ENCODE results near the gene ZC3H12D.

ZC3H12D gene

DNA sequence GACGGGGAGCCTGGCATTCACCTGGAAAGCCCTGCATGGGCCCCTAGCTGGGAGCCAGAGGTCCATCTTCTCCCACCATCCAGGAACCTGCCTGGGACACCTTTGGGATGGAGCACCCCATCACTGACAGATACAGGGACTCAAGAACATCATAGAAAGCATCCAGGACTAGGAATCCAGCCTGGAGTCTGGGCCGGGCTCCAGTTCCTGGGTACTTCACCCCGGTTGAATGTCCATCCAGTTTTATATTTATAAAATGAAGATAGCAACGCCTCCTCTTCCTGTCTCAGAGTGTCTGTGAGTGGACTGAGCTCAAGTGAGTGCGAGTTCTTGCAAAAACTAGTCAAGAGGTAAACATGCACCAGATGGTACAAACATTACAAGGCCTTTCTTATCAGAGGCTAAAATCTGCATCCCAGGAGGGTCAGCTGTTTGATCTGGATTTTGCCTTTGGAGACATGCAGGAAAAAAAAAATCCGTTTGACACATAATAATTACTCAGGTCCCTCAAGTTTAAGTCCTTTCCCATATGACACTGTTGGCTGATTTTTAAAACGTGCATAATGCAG, 27.4 kb downstream of the ZC3H12D start:
- DNase-seq: peak; percentile 37

DNA sequence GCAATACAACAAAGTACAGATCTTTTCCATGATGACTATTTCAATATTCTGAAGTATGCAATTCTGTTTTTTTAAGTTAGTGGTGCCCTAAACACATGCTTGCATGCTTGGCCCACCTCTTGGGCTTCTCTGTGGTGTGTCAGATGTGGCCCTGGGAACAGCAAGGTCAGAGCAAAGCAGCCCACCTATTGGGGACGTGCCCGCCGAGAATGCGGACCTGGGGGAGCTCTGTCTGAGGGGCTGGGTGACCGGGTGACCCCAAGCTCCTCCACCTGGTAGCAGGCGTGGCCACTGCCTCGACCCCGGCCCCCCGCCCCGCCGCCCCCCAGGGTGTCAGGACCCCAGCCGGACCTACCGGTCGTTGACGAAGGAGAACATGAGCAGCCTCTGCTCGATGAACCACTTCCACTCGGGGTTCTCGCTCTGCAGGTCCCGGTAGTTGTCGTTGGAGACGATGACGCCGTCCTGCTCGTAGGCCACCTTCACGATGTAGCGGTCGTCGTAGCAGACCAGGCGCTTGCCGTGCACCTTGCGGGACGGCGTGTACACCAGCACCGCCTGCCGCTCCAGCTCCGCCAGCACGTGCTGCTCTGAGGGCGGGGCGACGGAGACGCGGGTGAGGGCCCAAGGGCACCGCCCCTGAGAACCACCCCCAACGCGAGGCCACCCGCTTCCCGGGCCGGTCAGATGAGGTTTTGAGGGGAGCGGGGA, 28.3 kb downstream of the ZC3H12D start:
- DNase-seq: no peak

DNA sequence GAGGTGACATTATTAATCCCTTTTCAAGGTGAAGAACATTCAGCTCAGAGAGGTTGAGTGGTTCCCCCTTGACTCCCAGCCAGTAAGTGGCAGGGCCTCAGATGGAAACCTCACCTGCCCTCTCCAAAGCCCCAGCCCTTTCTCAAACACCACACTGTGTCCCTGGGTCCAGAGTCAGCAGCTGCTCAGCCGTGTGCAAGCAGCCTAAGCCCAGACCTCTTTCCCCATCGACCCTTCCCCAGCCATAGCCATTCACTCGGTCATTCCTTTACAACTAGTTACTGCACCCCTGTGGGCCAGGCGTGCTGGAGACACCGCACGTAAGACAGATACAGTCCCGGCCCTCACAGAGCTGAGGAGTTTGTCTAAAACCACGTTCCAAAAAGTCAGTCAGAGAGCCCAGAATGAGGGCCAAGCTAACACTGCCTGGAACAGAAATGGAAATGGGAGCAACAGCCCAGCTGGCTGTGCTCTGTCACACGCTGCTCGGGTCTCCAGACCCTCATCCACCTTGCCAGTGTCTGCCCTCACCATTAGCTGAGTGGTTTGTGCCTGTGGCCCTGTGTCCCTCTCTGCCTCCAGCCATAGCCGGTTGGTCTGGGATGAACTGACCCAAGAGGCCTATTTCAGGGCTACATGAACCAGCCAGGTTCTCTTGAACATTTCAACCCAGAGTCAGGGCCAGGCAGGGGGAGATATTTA, 29.6 kb downstream of the ZC3H12D start:
- no peak for DNase-seq

DNA sequence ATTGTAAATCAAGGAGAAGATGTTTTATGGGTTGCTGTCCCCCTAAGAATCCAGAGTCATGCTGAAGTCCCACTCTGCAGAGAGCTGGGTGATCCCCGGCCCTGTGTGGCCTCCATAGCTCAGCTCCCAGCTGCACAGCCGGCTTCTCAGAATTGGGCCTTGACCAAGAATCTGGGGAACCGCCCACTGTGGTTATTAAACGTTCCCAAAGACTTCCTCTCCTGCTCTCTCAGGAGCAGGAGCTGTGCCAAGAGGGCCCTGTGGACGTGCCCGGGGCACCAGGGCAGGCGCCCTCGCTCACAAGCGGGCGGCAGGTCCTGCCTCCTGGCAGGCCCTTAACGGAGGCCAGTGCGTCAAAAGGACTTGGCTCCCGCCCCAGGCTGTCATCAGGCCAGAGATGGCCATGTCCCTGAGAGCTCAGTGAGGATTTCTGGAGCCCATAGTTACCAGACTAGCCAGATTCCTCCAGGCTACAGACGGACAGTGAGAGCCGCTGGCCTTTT, 30.4 kb downstream of the ZC3H12D start:
- DNase-seq: peak; percentile 77

DNA sequence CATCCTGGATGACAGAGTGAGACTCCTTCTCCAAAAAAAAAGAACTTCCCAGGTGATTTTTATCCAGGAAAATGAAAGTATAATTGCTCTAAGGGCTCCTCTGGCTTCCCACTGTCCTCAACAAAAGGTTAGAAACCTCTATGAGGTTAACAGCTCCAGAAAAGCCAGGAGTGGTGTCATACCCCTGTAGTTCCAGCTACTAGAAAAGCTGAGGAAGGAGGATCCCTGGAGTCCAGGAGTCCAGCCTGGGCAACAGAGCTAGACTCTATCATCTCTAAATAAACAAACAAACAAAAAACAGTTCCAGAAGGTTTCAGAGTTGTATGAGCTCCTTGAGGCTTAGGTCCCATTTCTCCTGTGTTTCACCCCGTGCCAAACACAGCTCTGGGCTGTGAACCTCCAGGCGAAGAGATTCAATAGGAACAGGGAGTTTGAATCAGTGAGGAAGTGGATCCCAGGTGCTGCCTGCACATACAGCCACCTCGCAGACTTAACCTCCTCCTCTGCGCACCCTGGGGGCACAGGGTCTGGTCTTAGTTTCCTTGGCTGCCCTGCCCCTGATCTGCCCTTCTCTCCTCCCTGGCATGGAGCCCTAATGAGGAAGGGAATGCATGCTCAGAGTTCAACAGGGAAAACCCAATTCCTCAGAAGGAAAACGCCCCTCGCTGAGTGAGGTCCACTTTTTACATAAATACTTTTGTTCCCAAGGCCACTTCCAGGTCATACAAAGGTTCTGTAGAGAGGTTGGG, 31.0 kb downstream of the ZC3H12D start:
- DNase-seq: no peak

DNA sequence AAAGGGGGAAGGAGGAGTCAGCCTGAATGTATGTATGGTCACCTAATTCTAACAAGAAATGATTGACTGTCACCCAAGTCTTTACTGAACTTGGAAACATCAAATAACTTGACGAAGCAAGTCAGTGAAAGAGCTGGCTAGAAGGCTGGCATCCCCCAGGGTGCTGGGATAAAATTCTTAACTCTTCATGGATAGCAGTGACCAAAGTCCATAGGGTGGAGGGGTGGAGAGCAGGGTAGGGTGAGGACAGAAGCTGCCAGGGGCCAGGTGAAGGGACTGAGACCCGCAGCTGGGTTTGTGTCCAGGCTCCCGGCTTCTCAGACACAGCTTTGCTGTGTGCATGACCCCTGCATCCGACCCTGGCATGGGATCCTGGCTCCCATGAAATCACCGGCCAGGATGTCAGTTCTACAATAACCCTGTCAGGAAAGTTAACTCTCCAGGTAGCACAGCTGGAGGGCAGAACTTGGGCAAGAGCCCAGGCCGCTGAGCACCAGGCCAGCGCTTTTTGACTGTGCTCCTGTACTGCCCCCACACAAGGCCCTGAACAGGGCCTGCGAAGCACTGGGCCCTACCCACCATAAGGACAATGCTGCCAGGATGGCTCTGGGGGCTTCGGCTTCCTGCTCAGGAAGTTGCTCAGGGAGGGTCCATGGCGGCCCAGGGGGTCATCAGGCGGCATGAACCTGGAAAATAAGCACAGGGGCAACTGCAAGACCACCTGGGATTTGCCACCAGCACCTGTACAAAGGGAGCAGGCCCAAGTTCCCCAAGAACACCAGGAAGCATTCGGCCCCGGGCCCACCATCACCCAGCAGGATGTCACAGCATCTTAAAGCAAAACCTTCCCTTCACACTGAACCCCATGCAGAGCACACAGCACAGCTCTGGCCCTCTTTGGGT, 32.5 kb downstream of the ZC3H12D start:
- DNase-seq: no peak

DNA sequence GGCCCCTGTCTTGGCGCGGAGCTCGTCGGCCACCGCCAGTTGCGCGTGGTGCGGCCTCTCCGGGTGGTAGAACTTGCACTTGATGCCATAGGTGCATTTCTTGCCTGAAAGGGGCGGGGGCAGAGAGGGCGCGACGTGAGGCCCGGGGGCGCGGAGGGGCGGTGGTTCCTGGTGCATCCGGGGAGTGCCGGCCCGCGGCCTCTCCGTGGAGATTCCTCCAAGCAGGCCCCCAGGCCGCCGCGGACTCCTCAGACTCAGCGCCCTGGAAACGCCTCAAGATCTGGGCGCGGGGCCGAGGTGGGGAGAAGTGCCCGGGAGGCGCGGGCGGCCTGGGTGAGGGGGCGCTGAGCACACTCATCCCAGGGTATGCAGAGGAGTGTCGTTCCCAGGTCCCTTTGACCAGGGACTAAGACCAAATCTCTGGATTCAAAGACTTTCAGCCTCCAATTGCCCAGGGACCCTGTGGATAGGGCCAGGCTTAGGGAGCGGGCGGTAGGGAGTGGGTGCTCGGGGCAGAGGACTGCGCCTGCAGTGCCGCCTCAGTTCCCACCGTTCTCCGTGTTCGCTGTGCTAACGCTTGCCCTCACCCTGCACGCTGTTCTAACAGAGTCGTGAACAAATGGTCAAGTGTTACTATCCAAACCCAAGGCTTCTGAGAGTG, 33.3 kb downstream of the ZC3H12D start:
- no peak for DNase-seq

DNA sequence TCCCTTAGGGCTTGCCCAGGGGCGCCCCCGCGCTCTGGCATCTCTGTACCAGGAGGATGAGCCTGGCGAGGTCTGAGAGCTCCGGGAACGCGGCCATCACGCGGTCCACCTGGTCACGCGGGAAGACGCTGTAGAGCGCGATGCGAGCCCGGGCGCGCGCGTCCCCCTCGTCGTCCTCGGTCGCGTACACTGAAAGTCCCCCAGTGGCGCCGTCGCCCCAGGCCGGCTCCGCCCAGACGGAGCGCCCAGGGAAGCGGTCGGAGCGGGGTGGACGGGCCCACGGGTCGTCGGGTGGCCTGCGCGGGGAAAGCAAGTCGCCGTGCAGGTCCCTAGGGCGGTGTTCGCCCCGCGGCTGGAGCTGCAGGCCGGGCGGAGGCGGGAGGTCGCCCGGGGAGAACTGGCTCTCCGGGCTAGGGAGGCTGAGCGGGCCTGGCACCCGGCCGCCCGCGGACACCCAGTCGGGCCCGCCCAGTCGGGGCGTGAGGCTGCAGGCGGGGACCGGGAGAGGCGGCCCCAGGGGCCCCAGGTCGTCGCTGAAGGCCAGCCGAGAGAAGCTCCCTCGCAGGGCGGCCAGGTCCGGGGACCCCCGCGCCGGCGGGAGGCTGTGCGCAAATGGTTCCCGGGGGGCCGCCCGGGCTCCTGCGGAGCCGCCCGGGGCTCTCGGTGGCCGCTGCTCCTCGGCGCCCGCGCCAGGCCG, 34.0 kb downstream of the ZC3H12D start:
- no peak for DNase-seq

DNA sequence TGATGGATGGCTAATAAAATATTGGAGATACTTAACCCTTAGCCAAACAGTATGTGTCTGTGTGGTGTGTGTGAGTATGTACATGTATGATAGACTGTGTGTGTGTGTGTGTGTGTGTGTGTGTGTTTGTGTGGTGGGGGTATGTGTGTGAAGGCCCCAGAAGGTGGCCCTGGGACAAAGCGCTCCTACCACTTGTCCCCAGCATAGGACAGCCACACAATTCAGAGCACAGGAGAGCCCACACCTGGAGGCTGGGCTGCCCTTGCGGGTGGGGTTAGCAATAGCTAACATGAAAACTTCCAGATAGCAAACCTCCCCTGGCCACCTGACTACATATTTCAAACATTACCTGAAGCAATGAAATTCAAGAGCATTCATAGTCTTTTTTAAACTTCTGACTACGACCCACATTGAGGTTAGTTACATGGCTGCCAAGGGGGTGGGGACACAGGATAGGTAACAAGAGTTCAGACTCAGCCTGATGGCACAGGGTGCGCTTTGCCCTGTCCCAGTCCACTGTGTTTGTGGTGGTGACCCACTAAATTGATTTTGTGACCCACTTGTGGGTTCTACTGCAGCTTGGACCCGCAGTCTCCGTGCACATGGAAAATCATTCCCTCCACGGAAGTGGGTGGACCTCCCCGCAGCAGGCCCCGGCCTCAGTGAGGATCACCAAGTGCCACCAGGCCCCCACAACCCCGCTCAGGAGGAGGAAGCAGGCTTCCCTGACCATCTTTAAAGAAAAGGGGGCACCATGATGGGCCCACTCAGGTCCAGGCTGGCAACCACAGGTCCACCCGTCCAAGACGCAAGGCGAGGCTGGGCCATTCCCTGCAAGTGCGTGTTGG, 34.8 kb downstream of the ZC3H12D start:
- DNase-seq: no peak

DNA sequence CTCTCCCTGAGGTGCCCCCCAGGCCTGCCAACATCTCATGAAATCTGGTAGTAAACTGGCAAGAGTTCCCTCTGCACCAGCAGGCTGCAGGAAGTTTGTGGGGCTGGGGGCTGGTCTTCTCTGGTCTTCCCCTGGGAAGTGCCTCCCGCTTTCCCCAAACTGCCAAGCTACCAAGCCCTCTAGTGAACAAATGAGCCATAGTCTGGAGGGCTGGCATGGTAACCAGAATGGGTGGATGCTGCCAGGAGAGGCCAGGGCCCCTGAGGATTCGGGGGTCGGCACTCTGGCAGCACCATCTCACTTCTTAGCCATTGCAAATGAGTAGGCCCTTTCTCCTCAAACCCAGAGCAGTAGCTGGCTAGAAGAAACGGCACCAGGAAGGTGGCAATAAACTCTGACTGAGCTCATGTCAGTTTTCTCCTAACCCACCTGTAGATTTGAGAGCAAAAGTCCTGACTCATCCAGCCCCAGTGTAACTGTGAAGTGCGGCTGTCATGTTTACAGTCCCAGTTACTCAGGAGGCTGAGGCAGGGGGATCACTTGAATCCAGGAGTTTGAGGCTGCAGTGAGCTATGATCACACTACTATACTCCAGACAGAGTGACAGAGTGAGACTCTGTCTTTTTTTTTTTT, 35.9 kb downstream of the ZC3H12D start:
- DNase-seq: no peak

DNA sequence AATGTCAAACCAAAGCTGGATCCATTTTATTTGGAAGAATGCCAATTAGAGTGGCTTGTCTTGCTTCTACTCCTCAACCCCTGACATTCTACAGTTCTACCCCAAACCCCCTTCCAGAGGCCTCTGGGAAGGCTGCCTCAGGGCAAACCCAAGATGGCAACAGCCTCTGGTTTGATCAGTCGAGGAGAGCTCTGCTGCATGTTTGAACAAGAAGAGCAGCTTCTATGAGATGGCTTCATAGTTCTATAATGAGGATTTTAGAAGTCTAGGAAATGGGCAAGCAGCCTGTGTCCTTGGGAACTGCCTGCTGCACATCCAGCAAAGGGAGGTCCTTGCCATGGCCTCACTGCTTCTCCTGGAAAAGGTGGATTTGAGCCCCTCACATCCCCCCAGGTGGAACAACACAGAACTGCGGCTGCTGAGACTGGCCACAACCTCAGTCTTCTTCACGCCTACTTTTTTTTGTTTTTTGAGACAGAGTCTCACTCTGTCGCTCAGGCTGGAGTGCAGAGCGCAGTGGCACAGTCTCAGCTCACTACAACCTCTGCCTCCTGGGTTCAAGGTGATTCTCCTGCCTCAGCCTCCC, 37.9 kb downstream of the ZC3H12D start:
- no peak for DNase-seq

DNA sequence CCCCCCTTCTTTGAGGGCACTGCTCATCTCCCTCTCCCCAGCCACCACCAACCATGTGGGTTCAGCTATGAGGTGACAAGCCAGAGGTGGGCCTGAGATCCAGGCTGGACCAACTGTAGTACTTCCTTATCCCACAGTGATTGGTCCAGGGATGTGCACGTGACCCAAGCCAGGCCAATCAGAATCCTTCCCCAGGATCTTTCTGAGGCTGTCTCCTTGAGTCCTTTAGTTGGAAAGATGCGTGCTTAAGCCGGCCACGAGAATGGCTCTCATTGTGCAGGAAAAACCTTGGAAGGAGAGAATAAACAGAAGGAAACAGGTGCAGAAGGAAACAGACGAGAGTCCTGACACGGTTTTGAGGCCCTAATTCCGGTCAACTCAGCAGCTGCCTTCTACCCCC, 39.2 kb downstream of the ZC3H12D start:
- DNase-seq: no peak

DNA sequence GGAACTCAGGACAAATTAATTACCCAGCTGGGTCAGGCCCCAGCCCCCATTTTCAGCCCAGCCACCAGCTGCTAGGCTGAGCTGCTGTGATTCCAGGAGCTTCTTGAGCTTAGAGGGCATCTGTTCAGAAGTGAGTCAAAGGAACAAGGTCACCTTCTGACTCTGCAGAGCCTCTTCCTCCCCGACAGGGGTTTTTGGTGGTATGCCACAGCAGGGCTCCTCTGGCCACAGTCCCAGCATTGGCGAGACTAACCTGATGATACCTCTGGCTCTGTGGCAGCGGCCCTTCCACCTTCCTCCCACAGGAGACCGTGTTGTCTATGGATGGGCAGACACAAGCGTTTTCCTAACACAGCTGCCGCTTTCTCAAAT, 39.7 kb downstream of the ZC3H12D start:
- DNase-seq: no peak

DNA sequence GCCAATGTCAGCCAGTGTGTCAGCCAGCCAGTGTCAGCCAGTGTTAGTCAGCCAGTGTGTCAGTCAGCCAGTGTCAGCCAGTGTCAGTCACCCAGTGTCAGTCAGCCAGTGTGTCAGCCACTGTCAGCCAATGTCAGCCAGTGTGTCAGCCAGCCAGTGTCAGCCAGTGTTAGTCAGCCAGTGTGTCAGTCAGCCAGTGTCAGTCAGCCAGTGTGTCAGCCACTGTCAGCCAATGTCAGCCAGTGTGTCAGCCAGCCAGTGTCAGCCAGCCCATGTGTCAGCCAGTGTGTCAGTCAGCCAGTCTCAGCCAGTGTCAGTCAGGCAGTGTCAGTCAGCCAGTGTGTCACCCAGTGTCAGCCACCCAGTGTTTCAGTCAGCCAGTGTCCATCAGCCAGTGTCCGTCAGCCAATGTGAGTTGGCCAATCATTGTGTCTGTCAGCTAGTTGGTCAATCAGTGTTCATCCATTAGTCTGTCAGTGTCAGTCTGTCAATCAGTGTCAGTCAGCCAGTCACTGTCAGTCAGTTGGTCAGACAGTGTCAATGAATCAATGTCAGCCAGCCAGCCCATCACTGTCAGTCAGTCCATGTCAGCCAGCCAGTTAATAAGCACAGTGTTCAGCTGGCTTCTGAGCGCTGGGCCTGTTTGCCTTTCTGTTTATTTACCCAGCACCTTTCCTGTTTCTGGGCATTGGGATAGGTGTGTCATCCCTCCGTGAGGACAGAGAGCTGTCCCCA, 40.3 kb downstream of the ZC3H12D start:
- peak; percentile 6 for DNase-seq

DNA sequence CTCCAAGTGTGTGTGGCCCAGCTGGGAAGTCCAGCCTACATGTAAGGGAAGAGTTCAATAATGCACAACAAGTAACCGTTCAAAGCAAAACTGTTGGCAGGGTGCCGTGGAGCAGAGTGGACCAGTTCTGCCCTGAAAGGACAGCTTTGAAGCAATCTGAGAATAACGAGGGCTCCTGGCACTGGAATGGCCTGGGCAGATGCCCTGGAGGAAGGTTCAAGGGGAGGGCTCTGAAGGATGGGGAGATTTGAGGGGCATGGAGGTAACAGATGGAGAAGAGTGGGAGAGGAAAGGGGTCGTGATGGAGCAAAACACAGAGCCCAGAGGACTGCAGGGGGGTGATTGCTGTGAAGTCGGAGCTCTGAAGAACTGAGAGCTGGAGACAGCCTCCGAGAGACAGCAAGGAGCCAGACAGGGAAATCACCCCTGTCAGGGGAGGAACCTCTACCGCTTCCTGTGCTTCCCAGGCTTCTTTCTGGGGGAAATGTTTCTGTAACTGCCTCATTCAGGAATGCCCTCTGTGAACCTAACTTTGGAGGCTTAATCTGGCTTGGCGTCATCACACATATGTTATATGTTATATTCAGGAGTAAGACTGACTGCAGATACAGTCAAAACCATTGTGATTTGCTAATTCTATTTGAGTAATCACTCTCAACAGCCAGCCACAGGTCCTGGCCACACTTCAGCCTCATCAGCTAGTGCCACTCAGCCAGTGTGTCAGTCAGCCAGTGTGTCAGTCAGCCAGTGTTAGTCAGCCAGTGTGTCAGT, 41.2 kb downstream of the ZC3H12D start:
- DNase-seq: no peak

DNA sequence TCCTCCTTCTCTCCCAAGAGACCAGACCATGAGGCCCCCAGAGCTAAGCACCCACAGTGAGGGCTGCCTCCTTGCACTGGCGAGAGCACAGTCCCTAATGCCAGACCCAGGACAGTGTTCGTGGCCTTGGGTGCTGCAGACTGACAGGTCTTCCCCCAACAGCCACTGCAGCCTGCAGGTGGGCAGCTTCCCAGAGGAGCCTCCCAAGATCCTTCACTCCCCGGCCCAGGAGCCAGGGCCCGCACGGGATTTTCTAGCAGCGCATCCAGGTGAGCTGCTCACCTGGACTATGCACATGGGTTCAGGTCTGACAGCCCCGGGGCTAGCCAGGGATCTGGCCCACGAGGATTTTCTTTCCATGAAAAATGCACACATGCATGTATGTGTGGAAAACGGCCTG, 43.1 kb downstream of the ZC3H12D start:
- no peak for DNase-seq

DNA sequence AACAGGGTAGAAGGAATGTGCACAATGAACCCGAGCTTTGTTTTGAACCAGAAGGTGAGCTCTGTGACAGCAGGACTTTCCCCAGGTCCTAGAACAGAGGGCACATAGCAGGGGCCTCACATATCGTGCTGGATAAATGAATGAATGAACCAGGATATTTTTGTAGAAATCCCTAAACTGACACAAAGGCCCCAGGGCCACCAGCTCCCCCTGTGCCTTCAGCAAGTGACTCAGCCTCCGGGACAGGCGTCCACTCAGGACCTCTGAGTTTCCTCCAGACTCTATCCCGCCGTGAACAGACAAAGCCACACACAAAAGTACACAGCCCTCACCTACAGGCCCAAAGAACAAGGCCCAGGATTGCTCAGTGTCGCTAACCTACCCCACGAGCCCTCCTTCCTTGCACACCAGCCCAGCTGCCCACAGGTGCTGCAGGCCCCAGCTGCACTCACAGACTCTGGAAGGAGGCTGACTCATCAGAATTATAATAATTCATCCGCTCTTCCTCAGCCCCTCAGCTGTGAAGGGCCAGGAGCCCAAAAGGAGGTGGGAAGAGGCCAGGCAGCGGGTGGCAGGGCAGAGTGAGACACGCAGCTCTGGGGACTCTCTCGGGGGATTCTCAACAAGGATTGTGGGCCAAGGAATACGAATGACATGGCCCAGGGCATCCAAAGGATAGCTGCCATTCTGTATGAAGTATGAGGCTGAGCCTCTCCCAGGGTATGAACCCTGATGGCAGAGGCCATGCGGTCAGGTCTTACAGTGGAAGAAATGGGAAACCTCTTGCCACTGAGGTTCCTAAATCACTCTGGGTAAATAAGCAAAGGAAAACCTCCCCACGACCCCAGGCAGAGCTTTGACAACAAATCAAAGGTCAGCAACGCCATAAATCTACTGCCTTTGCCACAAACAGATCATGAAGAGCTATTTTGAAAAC, 43.8 kb downstream of the ZC3H12D start:
- DNase-seq: no peak

Measured in NCI-H2029 (cell line).